Activated CD4-positive, alpha-beta T cell treated with anti-CD3 and anti-CD28 coated beads, Interleukin-10, Interleukin-2, amounts not matched to agents 100 ng/mL and 50 ng/mL, durations not matched to agents 16 hours and 8 hours (primary cell): ENCODE measurements around the gene KIAA1217.

Experiments
- DNase-seq: peaks from one replicate; pipeline ENCODE4 v3.0.0-alpha.2; 2020

KIAA1217 gene

GRCh38 chr10:24208661-24209431 lies at the start of gene KIAA1217:
TSS of gene KIAA1217 (plus strand) at chr10:24209138. CDS start at chr10:24209194, 56 bp downstream.
- DNase-seq: peak; percentile 12

GRCh38 chr10:24162206-24162985 lies 46.5 kb upstream of the KIAA1217 start:
- no peak for DNase-seq

- no peak for DNase-seq
These were observed 45.5 kb upstream of the KIAA1217 start for GRCh38 chr10:24163485-24163884.

- no peak for DNase-seq
These were observed 40.4 kb upstream of the KIAA1217 start for GRCh38 chr10:24168258-24169170.

- DNase-seq: no peak
These were observed 38.7 kb upstream of the KIAA1217 start for GRCh38 chr10:24170199-24170598.

- no peak for DNase-seq
These were observed 36.0 kb upstream of the KIAA1217 start for GRCh38 chr10:24172909-24173308.

GRCh38 chr10:24174014-24174413 lies 34.9 kb upstream of the KIAA1217 start:
- no peak for DNase-seq

GRCh38 chr10:24176658-24177057 lies 32.3 kb upstream of the KIAA1217 start:
- DNase-seq: no peak

- no peak for DNase-seq
These were observed 31.3 kb upstream of the KIAA1217 start for GRCh38 chr10:24177636-24178035.

GRCh38 chr10:24180891-24181290 lies 28.0 kb upstream of the KIAA1217 start:
- DNase-seq: no peak

- DNase-seq: no peak
These were observed 24.5 kb upstream of the KIAA1217 start for GRCh38 chr10:24184455-24184854.

GRCh38 chr10:24193330-24193729 lies 15.6 kb upstream of the KIAA1217 start:
- no peak for DNase-seq

- no peak for DNase-seq
These were observed 11.7 kb upstream of the KIAA1217 start for GRCh38 chr10:24197263-24197662.

- DNase-seq: no peak
These were observed 7.3 kb upstream of the KIAA1217 start for GRCh38 chr10:24201503-24202180.

- no peak for DNase-seq
These were observed 6.8 kb upstream of the KIAA1217 start for GRCh38 chr10:24202181-24202570.

- DNase-seq: peak; percentile 75
These were observed 3.1 kb upstream of the KIAA1217 start for GRCh38 chr10:24205821-24206220.

GRCh38 chr10:24206334-24206733 lies 2.6 kb upstream of the KIAA1217 start:
- DNase-seq: no peak

GRCh38 chr10:24206926-24207325 lies 2.0 kb upstream of the KIAA1217 start:
- DNase-seq: no peak

- no peak for DNase-seq
These were observed 1.6 kb upstream of the KIAA1217 start for GRCh38 chr10:24207341-24207740.

- no peak for DNase-seq
These were observed 942 bp upstream of the KIAA1217 start for GRCh38 chr10:24207781-24208611.

- DNase-seq: peak; percentile 77
These were observed 464 bp downstream of the KIAA1217 start for GRCh38 chr10:24209432-24209771.
